Left forelimb (tissue), 1 donor: ENCODE results near the gene LMF1.

Source experiments
- DNase-seq: peaks from one replicate; pipeline ENCODE4 v3.0.0-alpha.2; 2018; ENCODE audit warnings: low spot score

The LMF1 gene

GRCh38 chr16:1002399-1003166 is 31.8 kb upstream of the LMF1 start:
- DNase-seq, result no peak

- DNase-seq, result no peak
Measured at GRCh38 chr16:1001096-1001495, 30.3 kb upstream of the LMF1 start.

GRCh38 chr16:1000608-1001007 is 29.8 kb upstream of the LMF1 start:
- DNase-seq, result no peak

GRCh38 chr16:999677-1000076 is 28.9 kb upstream of the LMF1 start:
- DNase-seq, result no peak

- DNase-seq, result no peak
Measured at GRCh38 chr16:998615-999014, 27.8 kb upstream of the LMF1 start.

- no peak for DNase-seq
Measured at GRCh38 chr16:998211-998610, 27.4 kb upstream of the LMF1 start.

GRCh38 chr16:997440-998051 is 26.8 kb upstream of the LMF1 start:
- no peak for DNase-seq

- DNase-seq, result no peak
Measured at GRCh38 chr16:996681-997080, 25.9 kb upstream of the LMF1 start.

- no peak for DNase-seq
Measured at GRCh38 chr16:995783-996182, 25.0 kb upstream of the LMF1 start.

- no peak for DNase-seq
Measured at GRCh38 chr16:995087-995486, 24.3 kb upstream of the LMF1 start.

GRCh38 chr16:993731-994130 is 22.9 kb upstream of the LMF1 start:
- DNase-seq, result no peak

GRCh38 chr16:991773-992172 is 21.0 kb upstream of the LMF1 start:
- DNase-seq, result no peak

GRCh38 chr16:991345-991744 is 20.6 kb upstream of the LMF1 start:
- DNase-seq, result no peak

GRCh38 chr16:990516-991291 is 19.9 kb upstream of the LMF1 start:
- DNase-seq, result no peak

- DNase-seq, result no peak
Measured at GRCh38 chr16:989354-989814, 18.6 kb upstream of the LMF1 start.

GRCh38 chr16:988471-989353 is 17.9 kb upstream of the LMF1 start:
- no peak for DNase-seq

GRCh38 chr16:987906-988305 is 17.1 kb upstream of the LMF1 start:
- DNase-seq, result no peak

- DNase-seq, result no peak
Measured at GRCh38 chr16:986925-987582, 16.3 kb upstream of the LMF1 start.

GRCh38 chr16:986411-986810 is 15.6 kb upstream of the LMF1 start:
- DNase-seq, result no peak

GRCh38 chr16:985646-986400 is 15.0 kb upstream of the LMF1 start:
- no peak for DNase-seq
